OCI-LY7 (cell line): ENCODE data around the gene CELSR3. TPM values are rescaled to one million over a fixed set of nuclear protein-coding genes. Genes with fewer than 3 reads are reported as not detected.

Source experiments
- BruUV-seq: library from RNA; stranded (reverse); fragments of 400-500 nt; replicated peaks from 2 replicates; lab custom pipeline; 2021; lab: Mats Ljungman, UMichigan
- CTCF ChIA-PET: fragments of 300-600 bp; sonication (Branson Sonifier 250); formaldehyde crosslinking; loops from one replicate; lab custom pipeline; 2022; ENCODE audit warnings: antibody characterized with exemption; ENCODE audit not compliant: unreplicated experiment; lab: Charles Lee
- POLR2A ChIA-PET: fragments of 300-600 bp; sonication (Branson Sonifier 250); formaldehyde crosslinking; loops from one replicate; lab custom pipeline; 2022; ENCODE audit warnings: antibody characterized with exemption; lab: Charles Lee
- DNase-seq: peaks from one replicate; pipeline ENCODE4 v3.0.0-alpha.2; 2015; ENCODE audit warnings: low spot score
- H2AFZ ChIP-seq: fragments of 200-600 bp; sonication (generic), shearing (Covaris generic); 2 replicates; pipeline ENCODE4 v1.6.1; 2014; ENCODE audit warnings: mild to moderate bottlenecking, antibody characterized with exemption, low read length, moderate library complexity
- H3K27ac ChIP-seq: fragments of 200-600 bp; sonication (generic); 2 replicates; pipeline ENCODE4 v1.5.1; 2014; ENCODE audit warnings: mixed run types, low read depth, mild to moderate bottlenecking, moderate library complexity, low read length, inconsistent platforms; ENCODE audit not compliant: poor library complexity, severe bottlenecking
- H3K36me3 ChIP-seq: fragments of 200-600 bp; sonication (generic); 2 replicates; pipeline ENCODE4 v1.6.1; 2014; ENCODE audit warnings: mild to moderate bottlenecking, antibody characterized with exemption, low read length, moderate library complexity, mixed read lengths; ENCODE audit not compliant: insufficient read depth
- H3K4me1 ChIP-seq: fragments of 200-600 bp; sonication (generic); 2 replicates; pipeline ENCODE4 v1.5.1; 2014; ENCODE audit warnings: mild to moderate bottlenecking, low read length; ENCODE audit not compliant: insufficient read depth, poor library complexity, severe bottlenecking
- H3K4me2 ChIP-seq: fragments of 200-600 bp; sonication (generic); 2 replicates; pipeline ENCODE4 v1.6.1; 2014; ENCODE audit warnings: mild to moderate bottlenecking, low read length
- H3K4me3 ChIP-seq: fragments of 200-600 bp; sonication (generic); 2 replicates; pipeline ENCODE4 v1.5.1; 2014; ENCODE audit warnings: mild to moderate bottlenecking, low read depth, low read length; ENCODE audit not compliant: poor library complexity, severe bottlenecking
- H3K79me2 ChIP-seq: fragments of 200-600 bp; sonication (generic); 2 replicates; pipeline ENCODE4 v1.6.1; 2016; ENCODE audit warnings: low read depth, mild to moderate bottlenecking, low read length, moderate library complexity, mixed read lengths; ENCODE audit not compliant: insufficient read depth
- H3K9me2 ChIP-seq: fragments of 200-600 bp; sonication (generic); 2 replicates; pipeline ENCODE4 v1.6.1; 2016; ENCODE audit warnings: mild to moderate bottlenecking, low read length, mixed read lengths; ENCODE audit not compliant: insufficient read depth
- H3K9me3 ChIP-seq: fragments of 200-600 bp; sonication (generic); 2 replicates; pipeline ENCODE4 v1.6.1; 2014; ENCODE audit warnings: mild to moderate bottlenecking, mixed run types, low read length, mixed read lengths
- H4K20me1 ChIP-seq: fragments of 200-600 bp; sonication (generic); 2 replicates; pipeline ENCODE4 v1.6.1; 2014; ENCODE audit warnings: mild to moderate bottlenecking, antibody characterized with exemption, low read length, moderate library complexity, mixed read lengths; ENCODE audit not compliant: insufficient read depth
- CTCF ChIP-seq: fragments of 200-600 bp; sonication (generic); conservative IDR thresholded peaks from 2 replicates; pipeline ENCODE4 v1.5.1; 2014; ENCODE audit warnings: mild to moderate bottlenecking, antibody characterized with exemption, low read length, moderate library complexity, mixed read lengths
- EZH2phosphoT487 ChIP-seq: fragments of 200-600 bp; sonication (generic); IDR thresholded peaks from 2 replicates; pipeline ENCODE4 v1.6.1; 2018; ENCODE audit warnings: low read depth, borderline replicate concordance, mild to moderate bottlenecking, mixed run types, antibody characterized with exemption, low read length, moderate library complexity, mixed read lengths
- intact Hi-C: fragments of 100-400 bp; cut with micrococcal nuclease; formaldehyde crosslinking; loops from one replicate; pipeline ENCODE4 v1.10.0; 2022; ENCODE audit not compliant: unreplicated experiment
- total RNA-seq, 2 experiments: library from RNA; depleted of rRNA in 1 of 2; stranded (reverse); fragments of >200 nt in 1 of 2; shearing (Covaris generic) in 1 of 2; gene quantifications; 2 replicates each; pipeline ENCODE4 v1.2.3, GENCODE V29; 2014 to 2022

CELSR3 gene
- total RNA-seq, 2 experiments from 2014 or later = 3.0 to 9.1 TPM

DNA sequence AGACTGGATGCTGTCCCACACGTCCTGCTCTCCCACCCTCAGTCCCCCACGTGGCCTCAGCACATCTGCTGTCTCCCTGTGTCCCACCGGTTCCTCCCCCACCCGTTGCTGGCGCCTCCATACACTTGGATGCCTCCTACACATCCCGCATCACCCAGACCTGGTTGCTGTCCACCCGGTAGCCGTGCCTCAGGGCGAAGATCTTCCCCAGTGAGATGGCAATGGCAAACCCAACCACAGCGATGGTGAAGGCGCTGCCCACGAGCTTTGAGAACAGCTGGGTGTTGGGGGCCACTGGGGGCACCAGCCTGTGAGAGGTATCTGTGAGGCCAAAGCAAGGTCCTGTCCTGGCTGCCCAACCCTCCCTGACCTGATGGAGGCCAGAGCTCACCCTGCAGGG is 31.9 kb downstream of the CELSR3 start:
- Histone ChIP-seq H3K9me2 (no peaks in the 10 kb centered on the region), H3K79me2 (no peaks in the 10 kb centered on the region), H2AFZ (no peak overlapping the region), H3K36me3 (peaks cover 5% of the 10 kb centered on the region; the same call in 1 of the 2 replicates), H3K4me2 (no peak overlapping the region), H3K4me3 (no peak overlapping the region), H3K9me3 (no peaks in the 10 kb centered on the region), H4K20me1 (no peaks in the 10 kb centered on the region; the same call in 1 of the 2 replicates), H3K4me1 (peaks cover 10% of the 10 kb centered on the region), H3K27ac (no peak overlapping the region)
- TF ChIP-seq EZH2phosphoT487 (no peak), CTCF (no peak)
- BruUV-seq = no TSS peak
- ChIA-PET POLR2A (no interaction called here), CTCF (no interaction called here)
- no peak for DNase-seq
- intact Hi-C loops = loop anchor here (10.0 kb wide), 2 partner anchors 186 to 226 kb away; partner anchors contain the start of genes ATRIP, CCDC51 and TMA7

DNA sequence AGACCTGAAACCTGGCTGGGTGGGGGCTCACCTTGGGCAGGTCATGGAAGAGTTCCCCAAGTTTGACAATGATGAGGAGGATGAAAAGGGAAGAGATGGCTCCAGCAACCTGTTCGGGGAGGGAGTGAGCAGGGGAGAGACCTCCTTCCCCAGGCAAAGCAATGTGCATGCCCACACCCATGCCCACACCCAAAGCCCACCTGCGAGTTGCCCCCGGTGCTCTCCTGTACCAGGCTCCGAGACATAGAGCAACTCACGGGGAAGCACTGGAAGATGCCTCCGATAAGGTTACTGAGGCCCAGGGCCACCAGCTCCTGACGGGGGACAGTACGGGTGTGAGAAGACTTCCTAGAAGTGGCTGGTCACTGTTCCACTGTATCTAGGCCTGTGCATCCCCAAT is 32.3 kb downstream of the CELSR3 start:
- Histone ChIP-seq H2AFZ (no peak overlapping the region), H3K9me3 (no peaks in the 10 kb centered on the region), H3K4me2 (no peak overlapping the region), H3K36me3 (peaks cover 9% of the 10 kb centered on the region; the same call in 1 of the 2 replicates), H3K79me2 (no peaks in the 10 kb centered on the region), H4K20me1 (no peaks in the 10 kb centered on the region; the same call in 1 of the 2 replicates), H3K9me2 (no peaks in the 10 kb centered on the region), H3K4me3 (no peak overlapping the region), H3K4me1 (peaks cover 10% of the 10 kb centered on the region), H3K27ac (no peak overlapping the region)
- ChIA-PET POLR2A (no interaction called here), CTCF (no interaction called here)
- intact Hi-C loops = loop anchor here (10.0 kb wide), 2 partner anchors 186 to 226 kb away; partner anchors contain the start of genes ATRIP, CCDC51 and TMA7
- TF ChIP-seq CTCF (no peak), EZH2phosphoT487 (no peak)
- BruUV-seq = no TSS peak
- no peak for DNase-seq

- H4K20me1 ChIP-seq = no peaks in the 10 kb centered on the region; the same call in 1 of the 2 replicates
- no peak overlapping the region for H3K4me2 ChIP-seq
- no peak overlapping the region for H2AFZ ChIP-seq
- BruUV-seq = no TSS peak
- no peak for TF ChIP-seq EZH2phosphoT487
- TF ChIP-seq CTCF = no peak
- POLR2A ChIA-PET = interaction anchor here (0.6 kb wide), 1 partner anchor 258 kb away, joined by 4 read pairs; no protein-coding TSS in a partner anchor
- H3K4me3 ChIP-seq = no peak overlapping the region
- peaks cover 11% of the 10 kb centered on the region; the same call in 1 of the 2 replicates for H3K36me3 ChIP-seq
- no peaks in the 10 kb centered on the region for H3K79me2 ChIP-seq
- CTCF ChIA-PET = no interaction called here
- DNase-seq = no peak
- intact Hi-C loops = loop anchor here (10.0 kb wide), 2 partner anchors 185 to 225 kb away; partner anchors contain the start of genes ATRIP, CCDC51 and TMA7
- no peak overlapping the region for H3K27ac ChIP-seq
- H3K4me1 ChIP-seq = peaks cover 10% of the 10 kb centered on the region
- H3K9me3 ChIP-seq = no peaks in the 10 kb centered on the region
- H3K9me2 ChIP-seq = no peaks in the 10 kb centered on the region
Measured at GRCh38 chr3:48629894-48630293, 32.8 kb downstream of the CELSR3 start.
